Measurements from ENCODE around the gene SORT1.
"Not testable (repeated sequence)": the region's sequence is repeated elsewhere in the genome, so short reads cannot be mapped to it uniquely, and the experiment has no call there.

SORT1 gene

GRCh38 chr1:109396871-109397580 lies 692 bp downstream of the SORT1 start:
- no peak for DNase-seq

DNA sequence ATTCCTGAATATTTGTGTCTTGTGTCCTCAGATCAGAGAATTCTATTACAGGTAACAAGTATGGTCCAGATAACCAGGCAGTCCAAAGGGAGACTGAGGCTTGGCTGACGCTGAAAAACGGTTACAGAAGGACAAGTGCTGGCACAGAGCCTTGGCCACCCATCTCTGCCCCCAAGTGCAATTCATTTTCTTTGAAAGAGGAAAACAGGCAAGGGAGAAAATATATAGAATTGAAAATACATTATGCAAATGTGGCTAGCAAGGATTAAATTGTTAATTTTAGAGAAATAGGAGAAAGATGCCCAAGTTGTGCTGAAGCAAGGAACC lies 1.2 kb downstream of the SORT1 start:
- no peak for DNase-seq

GRCh38 chr1:109395602-109396512 lies 1.9 kb downstream of the SORT1 start:
- no peak for DNase-seq

- DNase-seq: not testable (repeated sequence)
Observed at GRCh38 chr1:109395282-109395599, 2.5 kb downstream of the SORT1 start.

DNA sequence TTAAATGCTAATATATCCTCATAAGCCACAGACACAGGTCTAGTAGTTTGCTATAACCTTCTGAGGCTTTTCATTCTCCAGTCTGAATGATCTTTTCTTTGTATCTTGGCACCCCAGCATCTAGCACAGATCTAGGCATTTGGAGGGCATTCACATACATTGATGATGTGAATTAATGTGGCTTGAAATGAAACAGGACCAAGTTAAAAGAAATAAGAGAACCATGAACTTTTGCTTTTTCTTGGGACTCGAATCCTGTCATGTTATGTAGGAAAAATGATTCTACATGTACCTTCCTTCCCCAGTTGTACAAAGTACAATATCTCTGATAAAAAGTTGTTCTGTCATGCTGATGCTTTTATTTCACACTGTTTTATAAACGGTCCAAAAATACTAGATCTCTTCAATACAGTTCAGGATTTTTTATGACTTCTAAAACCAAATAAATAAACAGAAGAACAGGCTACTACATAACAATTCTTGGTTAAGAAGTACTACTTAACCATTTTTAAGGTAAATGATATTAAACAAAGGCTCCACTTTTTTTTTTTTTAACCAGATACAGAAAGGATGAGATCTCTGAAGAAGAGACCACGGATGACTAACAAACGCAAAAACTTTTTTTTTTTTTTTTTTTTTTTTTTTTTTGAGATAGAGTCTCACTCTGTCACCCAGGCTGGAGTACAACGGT lies 3.0 kb downstream of the SORT1 start:
- no peak for DNase-seq

DNA sequence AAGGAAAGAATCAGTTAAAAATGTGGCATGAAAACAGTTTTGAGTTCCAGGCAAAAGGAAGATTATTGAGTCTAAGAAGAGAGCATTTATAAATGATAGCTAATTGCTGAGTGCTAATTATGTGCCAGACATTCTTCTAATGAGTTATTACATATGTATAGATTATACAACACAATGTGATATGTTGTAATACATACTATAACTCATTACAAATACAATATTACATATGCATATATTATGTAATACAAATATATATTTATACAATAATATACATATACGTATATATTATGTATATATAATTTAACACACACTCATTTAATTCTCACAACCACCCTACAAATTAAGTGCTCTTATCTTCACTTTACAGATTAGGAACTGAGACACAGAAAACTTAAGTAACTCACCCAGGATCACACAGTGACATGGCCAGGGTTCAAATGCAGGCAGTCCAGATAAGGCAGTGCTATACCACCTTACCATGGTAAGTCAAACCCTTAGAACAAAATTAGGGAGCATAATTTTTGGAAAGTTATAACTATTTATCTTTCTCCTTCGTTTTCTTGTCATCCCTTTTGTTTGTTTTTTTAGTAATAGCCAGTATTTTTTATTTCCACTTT lies 4.0 kb downstream of the SORT1 start:
- no peak for DNase-seq

DNA sequence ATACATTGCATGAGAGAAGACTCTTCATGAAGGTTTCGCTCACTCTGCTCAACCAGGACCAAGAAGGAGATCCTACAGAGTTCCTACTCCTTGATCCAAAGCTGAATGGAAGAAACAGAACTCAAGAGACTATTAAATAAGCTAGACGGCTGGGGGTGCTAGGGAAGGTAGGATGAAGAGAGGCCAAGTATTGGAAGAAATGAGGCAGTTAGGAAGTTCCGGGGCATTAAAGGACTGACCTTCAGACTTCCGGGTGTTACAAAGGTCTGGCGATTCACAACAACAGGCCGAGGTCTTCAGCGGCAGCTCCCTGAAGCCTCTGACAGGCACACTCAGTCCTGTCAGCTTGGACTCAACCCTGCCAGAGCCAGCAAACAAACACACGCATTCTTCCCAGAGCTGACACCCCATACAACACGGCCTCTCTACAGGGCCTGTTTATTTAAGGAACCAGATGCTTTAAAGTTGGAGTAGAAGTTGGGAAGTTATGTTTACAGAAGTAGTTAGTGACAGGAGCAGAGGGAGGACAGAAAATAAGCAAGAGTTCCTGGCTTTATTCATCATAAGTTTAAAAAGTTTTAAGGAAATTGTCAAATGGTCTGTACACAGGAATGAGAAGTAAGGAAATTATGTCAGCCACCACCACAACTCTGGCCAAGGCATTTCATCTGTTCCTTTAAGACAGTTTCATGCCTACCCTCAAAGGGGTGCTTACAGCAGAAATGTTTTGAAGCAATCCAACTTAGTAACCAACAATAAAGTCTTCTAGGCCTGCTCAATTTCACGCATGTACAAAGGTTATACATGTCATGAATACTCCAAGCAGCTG lies 4.7 kb downstream of the SORT1 start:
- peak; percentile 76 for DNase-seq

DNA sequence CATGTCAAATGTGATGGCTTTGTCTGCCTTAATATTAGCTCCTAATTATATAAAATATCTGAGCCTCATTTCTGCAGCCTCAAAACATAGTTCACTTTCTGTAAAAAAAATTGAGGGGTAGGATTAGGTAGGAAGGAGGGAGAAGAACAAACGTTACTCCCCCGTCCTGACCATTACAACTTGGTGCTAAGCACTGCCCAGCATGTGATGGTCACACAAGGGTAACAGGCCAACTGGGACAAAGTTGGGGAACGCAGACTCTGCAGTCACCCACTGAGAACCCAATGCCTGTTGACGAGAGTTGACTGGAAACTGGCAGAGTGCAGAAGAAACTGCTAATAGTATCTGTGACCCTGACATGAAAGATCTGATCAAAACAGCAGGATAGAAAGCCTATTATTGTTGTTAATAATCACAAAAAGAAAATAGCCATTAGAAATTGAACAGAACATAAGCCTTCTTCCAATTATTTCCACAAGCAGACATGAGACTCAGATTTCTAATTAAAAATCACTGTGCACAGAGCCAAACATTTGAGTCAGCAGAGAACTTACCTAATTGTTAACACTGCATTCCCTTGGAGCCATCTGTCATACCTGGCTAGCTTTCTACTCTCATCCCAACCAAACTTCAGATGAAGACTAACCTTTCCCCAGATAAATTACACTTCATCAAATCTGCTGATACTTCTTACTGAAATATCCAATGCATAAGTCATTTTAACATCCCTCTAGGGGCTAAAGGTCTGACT lies 5.5 kb downstream of the SORT1 start:
- no peak for DNase-seq

- DNase-seq: no peak
Observed at GRCh38 chr1:109391626-109392025, 6.1 kb downstream of the SORT1 start.

- no peak for DNase-seq
Observed at GRCh38 chr1:109391157-109391556, 6.6 kb downstream of the SORT1 start.

GRCh38 chr1:109389638-109390341 lies 7.9 kb downstream of the SORT1 start:
- no peak for DNase-seq

GRCh38 chr1:109388884-109389637 lies 8.7 kb downstream of the SORT1 start:
- no peak for DNase-seq

DNA sequence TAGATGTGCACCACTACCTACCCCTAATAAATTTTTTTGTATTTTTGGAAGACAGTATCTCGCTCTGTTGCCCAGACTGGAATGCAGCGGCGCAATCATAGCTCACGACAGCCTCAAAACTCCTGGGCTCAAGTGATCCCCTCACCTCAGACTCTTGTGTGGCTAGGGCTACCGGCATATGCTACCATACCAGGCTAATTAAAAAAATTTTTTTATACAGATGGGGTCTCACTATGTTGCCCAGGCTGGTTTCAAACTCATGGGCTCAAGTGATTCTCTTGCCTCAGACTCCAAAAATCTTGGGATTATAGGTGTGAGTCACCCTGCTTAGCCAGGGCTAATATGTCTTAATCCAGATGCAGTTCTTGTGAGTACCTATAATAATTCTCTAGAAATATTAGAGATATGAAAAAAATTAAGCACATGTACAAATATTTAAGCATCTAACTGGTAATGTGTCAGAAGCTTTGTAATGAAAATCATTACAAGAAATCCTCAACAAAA lies 9.5 kb downstream of the SORT1 start:
- DNase-seq: no peak

DNA sequence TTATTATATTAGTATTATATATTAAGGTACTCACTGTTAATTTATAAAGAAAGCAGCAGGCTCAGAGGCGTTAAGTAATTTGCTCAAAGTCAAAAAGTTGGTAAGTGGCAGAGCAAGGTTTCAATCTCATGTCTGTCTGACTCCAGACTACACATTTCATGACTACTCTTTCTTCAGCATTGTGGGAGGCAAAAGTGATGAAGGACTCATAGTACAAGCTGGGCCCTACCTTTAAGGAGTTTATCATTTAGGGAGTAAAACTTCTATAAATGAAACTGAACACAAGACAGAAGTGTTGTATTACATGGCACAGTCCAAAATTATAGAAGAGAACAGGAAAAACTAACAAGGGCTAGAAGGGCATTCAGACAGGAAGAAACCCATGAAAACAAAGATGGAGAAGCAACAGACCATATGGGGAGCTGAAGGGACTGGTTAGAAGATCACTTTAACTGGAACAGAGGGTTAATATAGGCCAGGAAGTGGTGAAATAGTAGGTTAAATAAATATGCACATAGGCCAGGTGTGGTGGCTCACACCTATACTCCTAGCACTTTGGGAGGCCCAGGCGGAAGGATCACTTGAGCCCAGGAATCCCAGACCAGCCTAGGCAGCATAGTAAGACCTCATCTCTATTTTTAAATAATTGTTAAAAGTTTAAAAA lies 11.5 kb downstream of the SORT1 start:
- DNase-seq: no peak

- DNase-seq: no peak
Observed at GRCh38 chr1:109385417-109385816, 12.3 kb downstream of the SORT1 start.

DNA sequence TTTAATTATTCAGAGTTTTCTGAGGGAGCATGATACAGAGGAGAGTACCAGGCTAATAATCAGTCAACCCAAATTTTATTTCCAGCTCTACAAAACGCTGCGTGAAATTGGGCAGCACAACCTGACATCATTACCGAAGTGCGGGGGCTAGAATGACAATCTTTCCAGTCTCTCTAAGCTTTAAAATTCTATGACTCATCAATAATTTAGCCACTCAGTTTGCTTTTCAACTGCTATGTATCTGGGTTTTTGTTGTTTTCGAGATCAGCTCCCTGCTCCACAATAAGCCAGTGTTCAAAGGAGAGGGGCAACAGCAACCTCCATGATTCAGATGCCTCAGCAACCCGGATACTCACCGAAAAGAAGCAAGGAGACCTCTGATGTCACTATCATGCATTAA lies 13.9 kb downstream of the SORT1 start:
- DNase-seq: no peak

- DNase-seq: peak; percentile 61
Observed at GRCh38 chr1:109383087-109383779, 14.5 kb downstream of the SORT1 start.

DNA sequence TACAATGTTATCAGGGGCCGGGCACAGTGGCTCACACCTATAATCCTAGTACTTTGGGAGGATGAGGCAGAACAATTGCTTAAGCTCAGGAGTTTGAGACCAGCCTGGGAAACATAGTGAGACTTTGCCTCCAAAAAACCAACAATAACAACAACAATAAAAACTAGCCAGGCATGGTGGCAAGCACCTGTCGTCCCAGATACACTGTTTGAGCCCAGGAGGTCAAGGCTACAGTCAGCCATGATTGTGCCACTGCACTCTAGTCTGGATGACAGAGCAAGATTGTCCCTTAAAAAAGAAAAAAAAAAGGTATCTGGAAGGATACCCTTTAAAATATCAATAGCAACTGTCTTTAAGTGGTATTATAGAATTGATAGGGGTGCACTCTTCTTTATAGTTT lies 16.1 kb downstream of the SORT1 start:
- no peak for DNase-seq

GRCh38 chr1:109379907-109380306 lies 17.8 kb downstream of the SORT1 start:
- no peak for DNase-seq

Measured in islet precursor cell (in vitro differentiated cells).